ENCODE results near the gene DBN1.

Gene DBN1

DNA sequence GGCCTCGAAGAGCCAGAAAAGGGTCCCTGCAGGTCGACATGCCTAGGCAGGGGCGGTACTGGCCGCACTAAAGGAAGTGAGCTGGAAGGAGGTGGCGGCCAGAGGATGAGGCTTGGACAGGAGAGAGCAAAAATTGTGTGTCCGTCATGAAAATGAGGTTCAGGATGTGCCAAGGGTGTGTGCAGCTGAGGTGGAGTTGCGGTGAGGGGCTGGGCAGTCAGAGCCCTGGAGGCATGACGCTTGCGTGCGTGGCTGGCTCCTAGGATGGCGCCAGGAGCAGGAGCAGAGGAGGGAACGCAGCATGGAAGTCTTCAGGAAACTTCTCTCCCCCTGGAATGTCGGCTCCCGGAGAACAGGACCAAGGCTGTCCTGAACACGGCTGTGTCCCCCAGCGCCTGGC, 29.5 kb upstream of the DBN1 start:
- Histone ChIP-seq H3K27me3 (ENCODE audit: control insufficient read depth, insufficient read depth, low read length) (peaks cover 12% of the 10 kb centered on the region), H3K4me1 (ENCODE audit: control insufficient read depth, insufficient read depth, low read length) (peaks cover 14% of the 10 kb centered on the region), H3K36me3 (ENCODE audit: control insufficient read depth, insufficient read depth, low read length) (peaks cover 6% of the 10 kb centered on the region), H3K9me3 (ENCODE audit: control insufficient read depth, insufficient read depth, low read length) (no peaks in the 10 kb centered on the region), H3K4me3 (ENCODE audit: low read depth, low read length) (no peak overlapping the region), H3K9ac (ENCODE audit: low read depth, low read length) (no peak overlapping the region)

DNA sequence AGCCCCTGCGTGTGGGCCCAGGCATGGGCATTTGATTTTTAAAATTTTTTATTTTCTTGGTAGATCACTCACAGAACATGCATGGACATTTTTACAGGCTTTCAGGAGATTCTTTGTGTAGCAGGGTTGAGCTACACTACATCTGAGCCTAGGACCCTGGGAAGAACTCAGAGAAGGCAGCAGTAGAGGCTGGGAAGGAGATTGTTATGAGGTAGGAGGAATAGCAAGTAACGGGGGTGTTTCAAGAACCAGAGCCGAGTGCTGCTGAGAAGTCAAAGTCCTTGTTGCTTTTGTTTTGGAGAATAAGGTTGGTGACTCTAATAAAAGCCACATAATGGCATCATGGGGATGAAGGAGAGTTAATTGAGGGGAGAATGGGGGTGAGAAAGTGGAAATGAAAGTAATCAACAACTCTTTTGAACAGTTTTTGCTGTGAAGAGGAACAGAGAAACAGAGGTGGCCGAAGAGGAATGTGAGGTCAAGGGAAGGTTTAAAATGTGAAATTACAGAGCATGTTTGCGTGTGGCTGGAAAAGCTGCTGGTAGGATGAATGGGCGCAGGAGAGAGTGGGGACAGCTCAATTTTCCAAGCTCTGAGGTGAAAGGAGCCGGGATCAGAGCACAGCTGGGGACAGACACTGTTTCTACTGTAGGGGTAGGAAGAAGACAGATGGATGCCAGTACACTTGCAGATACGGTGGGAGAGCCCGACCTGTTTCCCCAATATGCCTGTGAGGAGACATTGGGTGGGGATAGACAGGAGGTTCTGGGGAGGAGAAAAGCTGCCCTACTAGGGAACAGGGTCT, 28.6 kb upstream of the DBN1 start:
- H3K9ac ChIP-seq (ENCODE audit: low read depth, low read length) = peak overlapping the region; percentile 37
- H3K9me3 ChIP-seq (ENCODE audit: control insufficient read depth, insufficient read depth, low read length) = no peaks in the 10 kb centered on the region
- H3K36me3 ChIP-seq (ENCODE audit: control insufficient read depth, insufficient read depth, low read length) = peaks cover 6% of the 10 kb centered on the region
- H3K4me3 ChIP-seq (ENCODE audit: low read depth, low read length) = no peak overlapping the region
- H3K4me1 ChIP-seq (ENCODE audit: control insufficient read depth, insufficient read depth, low read length) = peaks cover 14% of the 10 kb centered on the region
- H3K27me3 ChIP-seq (ENCODE audit: control insufficient read depth, insufficient read depth, low read length) = peaks cover 12% of the 10 kb centered on the region

DNA sequence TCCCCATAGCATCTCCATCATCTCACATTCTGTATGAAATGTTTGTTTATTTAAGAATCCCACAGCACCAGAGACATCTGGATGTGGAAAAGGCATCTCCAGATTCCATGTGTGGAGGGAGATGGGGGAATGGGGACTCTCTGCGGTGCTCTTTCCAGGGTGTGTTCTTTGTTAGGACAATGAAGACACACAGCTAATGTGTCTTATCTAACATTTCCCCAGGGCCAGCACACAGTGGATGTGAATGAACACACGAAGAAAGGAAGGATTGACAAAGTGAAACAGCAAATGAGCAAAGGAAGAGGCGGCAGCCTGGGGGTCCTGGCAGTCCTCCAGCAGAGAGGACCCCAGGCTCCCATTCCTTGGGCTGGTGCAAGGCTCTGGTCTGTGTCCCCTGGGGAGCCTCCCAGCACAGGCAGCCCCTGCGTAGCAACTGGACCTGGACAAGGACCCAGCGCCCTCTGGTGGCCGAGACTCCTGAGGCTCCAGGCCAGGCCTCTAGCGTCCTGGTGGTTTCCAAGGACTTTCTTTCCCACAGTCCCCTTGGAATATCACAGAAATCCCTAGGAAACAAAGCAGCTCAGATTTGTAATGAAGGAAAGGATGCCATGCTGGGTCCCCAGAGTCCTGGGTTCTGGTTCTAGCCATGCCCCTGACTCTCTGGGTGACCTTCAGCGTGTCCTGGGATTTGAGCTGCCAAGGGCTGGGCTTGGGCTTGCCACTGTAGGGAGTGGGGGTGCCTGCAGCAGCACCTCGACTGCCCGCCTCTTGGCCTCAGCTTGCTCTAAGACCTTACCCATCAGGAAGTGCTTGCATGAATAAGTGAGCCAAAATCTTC, 27.5 kb upstream of the DBN1 start:
- Histone ChIP-seq H3K27me3 (ENCODE audit: control insufficient read depth, insufficient read depth, low read length) (peaks cover 12% of the 10 kb centered on the region), H3K4me3 (ENCODE audit: low read depth, low read length) (no peak overlapping the region), H3K36me3 (ENCODE audit: control insufficient read depth, insufficient read depth, low read length) (peaks cover 6% of the 10 kb centered on the region), H3K9me3 (ENCODE audit: control insufficient read depth, insufficient read depth, low read length) (no peaks in the 10 kb centered on the region), H3K4me1 (ENCODE audit: control insufficient read depth, insufficient read depth, low read length) (peaks cover 16% of the 10 kb centered on the region), H3K9ac (ENCODE audit: low read depth, low read length) (no peak overlapping the region)

DNA sequence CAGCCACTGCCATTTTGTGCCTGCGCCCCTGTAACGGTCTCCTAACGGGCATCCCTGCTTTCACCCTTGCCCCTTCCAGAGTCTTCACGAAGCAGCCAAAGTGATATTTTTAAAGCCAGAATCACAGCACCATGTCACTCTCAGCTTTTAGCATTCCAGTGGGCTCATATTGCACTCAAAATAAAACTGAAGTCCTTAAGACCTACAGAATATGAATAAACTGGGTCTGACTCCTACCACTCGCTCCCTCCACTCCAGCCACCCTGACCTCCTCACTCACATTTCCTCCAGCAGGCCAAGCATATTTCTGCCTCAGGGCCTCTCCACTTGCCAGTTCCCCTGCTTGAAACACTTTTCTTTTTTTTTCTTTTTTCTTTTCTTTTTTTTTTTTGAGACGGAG, 26.4 kb upstream of the DBN1 start:
- H3K36me3 ChIP-seq (ENCODE audit: control insufficient read depth, insufficient read depth, low read length) = peaks cover 10% of the 10 kb centered on the region
- peaks cover 12% of the 10 kb centered on the region for H3K27me3 ChIP-seq (ENCODE audit: control insufficient read depth, insufficient read depth, low read length)
- H3K9me3 ChIP-seq (ENCODE audit: control insufficient read depth, insufficient read depth, low read length) = no peaks in the 10 kb centered on the region
- H3K4me3 ChIP-seq (ENCODE audit: low read depth, low read length) = no peak overlapping the region
- peaks cover 24% of the 10 kb centered on the region for H3K4me1 ChIP-seq (ENCODE audit: control insufficient read depth, insufficient read depth, low read length)
- no peak overlapping the region for H3K9ac ChIP-seq (ENCODE audit: low read depth, low read length)

DNA sequence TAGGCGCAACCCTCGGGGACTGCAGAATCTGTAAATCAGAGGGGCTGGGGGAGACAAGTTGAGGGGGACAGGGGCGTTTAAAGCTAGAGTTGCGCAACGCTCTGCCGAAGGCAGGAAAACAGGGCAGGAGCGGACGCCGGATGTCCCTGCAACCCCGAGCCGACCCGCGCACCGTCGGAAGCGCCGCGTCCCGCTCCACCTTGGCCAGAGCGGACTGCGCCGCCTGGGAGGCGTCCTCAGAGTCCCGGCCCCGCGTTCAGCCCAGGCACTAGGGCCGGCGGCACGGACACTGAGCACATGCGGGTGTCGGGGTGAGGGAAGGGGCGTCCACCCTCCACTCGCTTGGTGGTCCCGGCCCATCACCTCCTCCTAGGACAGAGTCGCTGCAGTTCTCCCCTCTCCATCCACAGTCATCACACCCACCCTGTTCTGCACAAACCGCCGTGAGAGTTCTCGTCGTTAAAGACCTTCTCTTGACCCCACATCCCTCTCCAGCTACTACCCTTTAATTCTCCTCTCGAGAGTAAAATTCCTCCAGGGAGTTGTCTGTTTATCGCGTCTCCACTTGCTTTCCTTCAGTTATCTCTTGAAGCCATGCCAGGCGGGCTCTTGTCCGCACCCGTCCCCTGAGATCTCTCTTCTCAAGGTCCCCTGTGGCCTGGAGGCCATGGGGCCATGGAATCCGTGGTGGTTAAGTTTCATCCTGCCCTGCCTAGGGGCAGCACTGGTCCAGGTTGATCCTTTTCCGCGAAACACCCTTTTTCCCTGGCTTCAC, 24.8 kb upstream of the DBN1 start:
- Histone ChIP-seq H3K9ac (ENCODE audit: low read depth, low read length) (peak overlapping the region; percentile 54), H3K4me3 (ENCODE audit: low read depth, low read length) (peak overlapping the region; percentile 57), H3K27me3 (ENCODE audit: control insufficient read depth, insufficient read depth, low read length) (peaks cover 12% of the 10 kb centered on the region), H3K9me3 (ENCODE audit: control insufficient read depth, insufficient read depth, low read length) (no peaks in the 10 kb centered on the region), H3K4me1 (ENCODE audit: control insufficient read depth, insufficient read depth, low read length) (peaks cover 24% of the 10 kb centered on the region), H3K36me3 (ENCODE audit: control insufficient read depth, insufficient read depth, low read length) (peaks cover 4% of the 10 kb centered on the region)

DNA sequence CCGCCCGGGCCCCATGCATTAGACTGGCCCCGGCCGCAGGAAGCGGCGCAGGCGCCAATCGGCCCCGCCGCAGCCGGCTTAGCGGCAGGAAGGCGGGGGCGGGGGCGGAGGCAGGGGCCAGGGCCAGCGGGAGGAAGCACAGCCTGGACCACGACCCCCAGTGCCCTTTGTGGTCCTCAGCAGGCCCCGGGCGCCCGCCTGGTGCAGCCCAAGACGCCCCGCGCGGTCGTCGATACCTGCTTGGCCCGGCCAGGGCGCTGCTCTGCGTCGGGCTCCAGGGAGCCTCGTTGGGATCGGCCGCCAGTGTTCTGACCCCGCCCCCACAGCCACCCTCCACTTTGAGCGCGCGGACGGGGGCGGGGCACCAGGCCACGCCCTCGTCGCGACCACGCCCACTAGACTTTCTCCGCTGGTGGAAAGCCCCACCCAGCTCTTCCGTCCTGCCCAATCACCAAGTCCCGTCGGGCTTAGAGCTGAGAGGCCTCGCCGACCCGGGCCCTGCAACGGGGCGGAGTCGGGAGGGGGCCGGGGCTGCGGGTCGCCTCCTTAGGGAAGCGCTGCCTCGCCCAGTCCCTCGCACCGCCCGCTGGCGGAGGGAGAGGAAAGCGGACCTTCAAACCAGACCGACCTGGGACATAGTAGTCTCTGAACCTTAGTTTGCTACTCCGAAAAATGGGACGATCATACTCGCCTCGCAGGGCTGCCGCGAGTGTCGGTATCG, 24.0 kb upstream of the DBN1 start, which contains the start of gene PDLIM7:
PDLIM7 (minus strand) TSS at position 313 of the 721 bp plus-strand sequence. CDS start 1,092 bp downstream, outside the sequence.
- H3K27me3 ChIP-seq (ENCODE audit: control insufficient read depth, insufficient read depth, low read length) = peaks cover 12% of the 10 kb centered on the region
- peak within 1 kb of the TSS; percentile 91 for H3K9ac ChIP-seq (ENCODE audit: low read depth, low read length)
- peak within 1 kb of the TSS; percentile 70 for H3K4me3 ChIP-seq (ENCODE audit: low read depth, low read length)
- peaks cover 4% of the 10 kb centered on the region for H3K36me3 ChIP-seq (ENCODE audit: control insufficient read depth, insufficient read depth, low read length)
- no peaks in the 10 kb centered on the region for H3K9me3 ChIP-seq (ENCODE audit: control insufficient read depth, insufficient read depth, low read length)
- H3K4me1 ChIP-seq (ENCODE audit: control insufficient read depth, insufficient read depth, low read length) = peaks cover 24% of the 10 kb centered on the region

DNA sequence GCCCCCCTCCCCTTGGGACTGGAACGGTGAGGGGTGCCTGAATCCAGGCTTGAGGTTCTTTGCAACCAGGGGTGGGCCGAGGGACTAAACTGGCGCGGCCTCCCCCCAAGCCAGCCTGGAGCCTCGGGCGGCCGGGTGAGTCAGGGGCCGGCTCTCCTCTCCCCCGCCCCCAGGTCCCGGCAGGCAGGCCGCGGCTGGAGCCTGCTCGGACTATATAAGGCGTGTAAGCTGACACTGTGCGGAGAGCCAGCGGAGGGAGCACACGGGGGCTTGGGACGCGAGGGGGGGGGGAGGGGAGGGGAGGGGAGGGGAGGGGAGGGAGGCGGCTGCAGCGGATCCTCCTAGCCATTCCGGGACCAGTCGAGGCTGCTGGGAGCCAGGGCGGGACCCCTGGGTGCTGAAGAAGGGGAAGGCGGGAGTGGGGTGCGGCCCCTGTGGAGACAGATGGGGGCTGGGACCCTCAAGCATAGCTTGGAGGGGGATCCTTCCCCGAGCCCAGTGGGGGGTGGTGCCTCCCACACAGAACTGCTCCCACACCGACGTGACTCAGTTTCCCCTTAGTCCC, 23.4 kb upstream of the DBN1 start:
- peaks cover 7% of the 10 kb centered on the region for H3K36me3 ChIP-seq (ENCODE audit: control insufficient read depth, insufficient read depth, low read length)
- peak overlapping the region; percentile 70 for H3K4me3 ChIP-seq (ENCODE audit: low read depth, low read length)
- H3K9me3 ChIP-seq (ENCODE audit: control insufficient read depth, insufficient read depth, low read length) = no peaks in the 10 kb centered on the region
- peak overlapping the region; percentile 91 for H3K9ac ChIP-seq (ENCODE audit: low read depth, low read length)
- H3K4me1 ChIP-seq (ENCODE audit: control insufficient read depth, insufficient read depth, low read length) = peaks cover 24% of the 10 kb centered on the region
- peaks cover 12% of the 10 kb centered on the region for H3K27me3 ChIP-seq (ENCODE audit: control insufficient read depth, insufficient read depth, low read length)

DNA sequence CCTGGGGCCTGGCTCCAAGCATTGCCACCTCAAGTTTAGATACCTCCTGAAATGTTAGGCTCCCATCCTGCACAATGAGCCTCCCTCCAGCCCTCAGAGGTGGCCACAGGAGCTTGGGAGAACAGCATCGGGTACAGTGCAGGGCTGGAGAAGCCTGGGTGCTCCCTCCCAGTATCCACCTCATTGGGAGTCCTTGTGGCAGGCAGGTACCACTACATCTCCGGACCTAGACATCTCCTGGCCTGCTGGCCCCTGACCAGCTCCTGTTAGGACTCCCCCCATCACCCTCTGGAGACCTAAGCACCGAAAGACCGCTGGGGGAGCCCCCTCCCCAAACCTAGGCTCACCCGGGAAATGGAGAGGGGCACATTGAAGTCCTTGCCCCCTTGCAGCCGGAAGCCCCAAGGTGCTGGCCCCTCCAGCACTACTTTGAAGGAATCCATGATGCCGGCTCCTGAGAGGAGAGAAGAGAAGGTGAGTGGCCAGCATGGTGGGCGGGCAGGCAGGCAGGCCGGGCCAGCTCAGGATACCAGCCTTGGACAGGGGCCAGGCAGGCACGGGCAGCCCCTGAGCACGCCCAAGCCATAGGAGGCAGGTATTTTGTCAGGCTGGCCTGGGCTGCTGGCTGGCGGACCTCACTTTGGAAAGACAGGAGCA, 22.8 kb upstream of the DBN1 start:
- H3K27me3 ChIP-seq (ENCODE audit: control insufficient read depth, insufficient read depth, low read length) = peaks cover 12% of the 10 kb centered on the region
- peak overlapping the region; percentile 70 for H3K4me3 ChIP-seq (ENCODE audit: low read depth, low read length)
- peaks cover 23% of the 10 kb centered on the region for H3K4me1 ChIP-seq (ENCODE audit: control insufficient read depth, insufficient read depth, low read length)
- H3K36me3 ChIP-seq (ENCODE audit: control insufficient read depth, insufficient read depth, low read length) = peaks cover 9% of the 10 kb centered on the region
- peak overlapping the region; percentile 91 for H3K9ac ChIP-seq (ENCODE audit: low read depth, low read length)
- H3K9me3 ChIP-seq (ENCODE audit: control insufficient read depth, insufficient read depth, low read length) = no peaks in the 10 kb centered on the region

DNA sequence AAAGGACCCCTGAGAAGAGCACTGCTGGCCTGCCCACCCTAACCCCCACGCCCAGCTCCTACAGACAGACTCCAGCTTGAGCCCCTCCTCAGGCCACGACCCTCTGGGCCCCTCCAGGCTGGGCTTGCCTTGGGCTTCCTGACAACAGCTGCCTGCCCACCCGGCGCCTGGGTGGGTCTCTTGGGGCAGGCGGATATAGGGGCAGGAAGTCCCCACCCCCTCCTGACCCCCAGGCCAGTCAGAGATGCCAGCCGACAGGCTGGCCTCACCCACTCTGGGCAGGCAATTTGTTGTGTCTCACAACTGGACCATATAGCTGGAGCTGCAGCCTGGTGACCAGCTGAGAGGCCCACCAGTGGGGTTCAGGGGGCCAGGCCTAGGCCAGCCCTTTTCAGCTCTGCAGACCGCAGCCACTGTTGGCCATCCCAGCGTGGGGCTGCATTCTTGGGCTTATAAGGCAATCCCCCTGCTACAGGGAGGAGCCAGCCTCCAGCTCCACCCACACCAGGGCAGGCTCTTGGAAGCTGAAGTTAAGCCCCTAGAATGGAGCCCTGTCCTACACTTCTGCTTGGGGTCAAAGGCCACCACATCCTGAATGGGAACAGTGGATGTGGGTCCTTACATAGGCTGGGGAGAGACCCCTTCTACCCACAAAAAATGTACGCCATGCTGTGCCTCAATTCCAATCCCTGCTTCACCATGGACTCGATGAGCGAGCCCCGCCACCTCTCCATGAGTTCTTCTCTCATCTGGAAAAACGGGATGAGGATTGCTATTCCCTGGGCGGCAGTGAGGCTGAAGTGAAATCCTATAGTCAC, 22.0 kb upstream of the DBN1 start:
- H3K4me3 ChIP-seq (ENCODE audit: low read depth, low read length) = peak overlapping the region; percentile 70

More for the DNA sequence above, 22.0 kb upstream of the DBN1 start:
- peaks cover 19% of the 10 kb centered on the region for H3K4me1 ChIP-seq (ENCODE audit: control insufficient read depth, insufficient read depth, low read length)
- H3K36me3 ChIP-seq (ENCODE audit: control insufficient read depth, insufficient read depth, low read length) = peaks cover 16% of the 10 kb centered on the region
- no peaks in the 10 kb centered on the region for H3K9me3 ChIP-seq (ENCODE audit: control insufficient read depth, insufficient read depth, low read length)
- peaks cover 12% of the 10 kb centered on the region for H3K27me3 ChIP-seq (ENCODE audit: control insufficient read depth, insufficient read depth, low read length)
- peak overlapping the region; percentile 91 for H3K9ac ChIP-seq (ENCODE audit: low read depth, low read length)
